ENCODE measurements around the gene TRIM38. TPM values are rescaled to one million over a fixed set of nuclear protein-coding genes. Genes with fewer than 3 reads are reported as not detected.
A peak's percentile ranks its signal among the peaks of the same experiment; 100 is the strongest.

Gene TRIM38
- total RNA-seq, 1 donor from 2014 or later: 15.6 TPM

DNA sequence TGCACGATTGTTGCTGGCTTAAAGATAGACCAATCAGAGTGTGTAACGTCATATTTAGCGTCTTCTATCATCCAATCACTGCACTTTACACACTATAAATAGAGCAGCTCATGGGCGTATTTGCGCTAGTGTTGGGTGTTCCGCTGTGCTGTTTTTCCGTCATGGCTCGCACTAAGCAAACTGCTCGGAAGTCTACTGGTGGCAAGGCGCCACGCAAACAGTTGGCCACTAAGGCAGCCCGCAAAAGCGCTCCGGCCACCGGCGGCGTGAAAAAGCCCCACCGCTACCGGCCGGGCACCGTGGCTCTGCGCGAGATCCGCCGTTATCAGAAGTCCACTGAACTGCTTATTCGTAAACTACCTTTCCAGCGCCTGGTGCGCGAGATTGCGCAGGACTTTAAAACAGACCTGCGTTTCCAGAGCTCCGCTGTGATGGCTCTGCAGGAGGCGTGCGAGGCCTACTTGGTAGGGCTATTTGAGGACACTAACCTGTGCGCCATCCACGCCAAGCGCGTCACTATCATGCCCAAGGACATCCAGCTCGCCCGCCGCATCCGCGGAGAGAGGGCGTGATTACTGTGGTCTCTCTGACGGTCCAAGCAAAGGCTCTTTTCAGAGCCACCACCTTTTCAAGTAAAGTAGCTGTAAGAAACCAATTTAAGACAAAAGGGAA lies 57.9 kb downstream of the TRIM38 start:
- intact Hi-C loops (cut with DNase I): no loop called here
- peak; percentile 91 for DNase-seq (ENCODE audit: low spot score)
- ATAC-seq: peak; percentile 87

GRCh38 chr6:26021001-26021349 lies 58.4 kb downstream of the TRIM38 start:
- intact Hi-C loops (cut with DNase I): no loop called here
- DNase-seq (ENCODE audit: low spot score) (peak; percentile 80), ATAC-seq (peak; percentile 20)

GRCh38 chr6:26021350-26022131 lies 58.9 kb downstream of the TRIM38 start:
- peak; percentile 93 for ATAC-seq
- intact Hi-C loops (cut with DNase I): no loop called here
- peak; percentile 95 for DNase-seq (ENCODE audit: low spot score)

DNA sequence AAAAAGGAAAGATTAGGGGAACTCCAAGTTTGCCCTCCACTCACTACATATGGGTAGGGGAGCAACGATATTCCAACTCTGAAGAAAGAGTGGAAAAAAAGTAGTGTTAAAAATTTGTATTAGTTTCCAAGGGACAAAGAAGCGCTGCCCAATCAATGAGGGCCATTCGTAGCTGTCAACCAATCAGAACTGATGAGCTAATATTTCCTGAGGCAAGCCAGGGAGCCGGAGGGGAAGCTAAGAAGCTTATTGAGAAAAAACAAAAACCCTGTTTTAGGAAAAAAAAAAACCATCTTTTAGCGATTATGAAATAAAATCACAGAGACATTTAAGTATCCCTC lies 59.5 kb downstream of the TRIM38 start:
- intact Hi-C loops (cut with DNase I): no loop called here
- no peak for DNase-seq (ENCODE audit: low spot score)

DNA sequence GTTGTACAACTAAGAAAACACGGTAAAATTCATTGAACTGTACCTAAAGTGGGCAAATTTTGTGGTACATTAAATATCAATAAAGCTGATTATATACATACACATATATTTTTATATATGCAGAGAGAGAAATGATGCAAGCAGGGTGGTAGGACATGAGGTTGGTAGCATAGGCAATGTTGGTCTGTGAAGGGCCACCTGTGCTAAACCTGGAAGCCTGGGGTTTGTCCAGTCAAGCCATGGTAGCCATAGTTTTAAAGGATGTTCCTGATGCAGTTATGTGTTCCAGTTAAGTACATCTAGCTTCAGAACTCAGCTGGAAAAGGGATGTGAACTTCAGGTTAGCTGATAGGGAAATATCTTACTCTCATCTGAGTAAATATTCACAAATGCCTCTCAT lies 60.1 kb downstream of the TRIM38 start:
- ATAC-seq: no peak
- no peak for DNase-seq (ENCODE audit: low spot score)
- intact Hi-C loops (cut with DNase I): no loop called here

More for the DNA sequence above, 59.5 kb downstream of the TRIM38 start:
- ATAC-seq: peak; percentile 69

GRCh38 chr6:26024651-26025046 lies 62.0 kb downstream of the TRIM38 start:
- intact Hi-C loops (cut with DNase I): no loop called here
- ATAC-seq: no peak

GRCh38 chr6:26025047-26025893 lies 62.7 kb downstream of the TRIM38 start:
- DNase-seq (ENCODE audit: low spot score) (no peak), ATAC-seq (no peak)
- intact Hi-C loops (cut with DNase I): no loop called here

More at GRCh38 chr6:26024651-26025046, 62.0 kb downstream of the TRIM38 start:
- no peak for DNase-seq (ENCODE audit: low spot score)

- ATAC-seq (peak; percentile 77), DNase-seq (ENCODE audit: low spot score) (peak; percentile 96)
- intact Hi-C loops (cut with DNase I): no loop called here
Measured at GRCh38 chr6:26025894-26026832, 63.6 kb downstream of the TRIM38 start.

DNA sequence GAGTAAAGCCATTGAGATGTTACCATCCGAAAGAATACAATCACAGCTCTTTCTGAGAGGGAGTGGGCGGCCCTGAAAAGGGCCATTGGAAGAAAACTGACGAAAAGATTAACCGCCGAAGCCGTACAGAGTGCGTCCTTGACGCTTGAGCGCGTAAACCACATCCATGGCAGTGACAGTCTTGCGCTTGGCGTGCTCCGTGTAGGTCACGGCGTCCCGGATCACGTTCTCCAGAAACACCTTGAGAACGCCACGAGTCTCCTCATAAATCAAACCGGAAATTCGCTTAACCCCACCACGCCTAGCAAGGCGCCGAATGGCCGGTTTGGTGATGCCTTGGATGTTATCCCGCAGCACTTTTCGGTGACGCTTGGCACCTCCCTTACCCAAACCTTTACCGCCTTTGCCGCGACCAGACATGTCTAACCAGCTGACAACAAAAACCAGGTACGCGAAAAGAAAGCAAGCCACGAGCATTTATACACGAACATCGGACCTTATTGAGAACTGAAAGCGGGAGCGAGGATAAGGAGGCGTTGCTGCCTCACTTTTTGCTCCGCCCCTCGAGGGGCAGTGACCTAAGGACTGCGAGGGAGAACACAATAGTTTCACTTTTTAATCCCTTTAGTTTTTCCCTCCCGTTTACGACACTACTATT lies 64.4 kb downstream of the TRIM38 start:
- ATAC-seq (peak; percentile 89), DNase-seq (ENCODE audit: low spot score) (peak; percentile 95)
- intact Hi-C loops (cut with DNase I): no loop called here

DNA sequence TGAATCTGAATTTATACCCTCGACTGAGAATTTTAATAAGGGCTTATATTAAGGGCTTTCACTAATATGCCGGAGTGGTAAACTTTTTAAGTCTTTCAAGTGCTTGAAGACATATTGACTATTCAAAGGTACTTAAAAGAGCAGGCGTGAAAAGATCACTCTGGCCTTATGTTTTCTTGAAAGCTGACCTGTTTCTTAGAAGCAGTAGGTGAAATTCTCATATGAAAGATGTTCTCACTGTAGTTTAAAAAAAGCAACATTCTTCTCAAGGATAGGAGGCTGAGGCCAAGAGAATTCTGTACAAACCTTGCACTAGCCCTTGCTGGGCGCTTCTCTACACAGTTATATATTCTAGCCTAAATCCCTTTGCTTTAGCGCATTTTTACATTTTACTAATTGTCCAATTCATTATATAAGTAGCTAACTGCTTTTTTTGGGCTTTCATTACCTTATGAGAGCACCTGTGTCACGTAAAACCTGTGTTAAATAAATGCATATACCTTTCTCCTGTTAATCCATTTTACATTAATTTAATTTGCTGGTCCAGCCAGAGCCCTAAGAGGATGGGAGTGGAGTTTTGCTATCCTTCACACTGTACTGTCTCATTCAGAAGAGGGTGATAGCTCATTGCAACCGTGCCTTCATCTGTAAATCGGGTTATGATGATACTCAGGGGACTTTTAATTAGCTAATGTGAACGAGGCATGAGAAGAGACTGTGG lies 65.0 kb downstream of the TRIM38 start:
- ATAC-seq: no peak
- intact Hi-C loops (cut with DNase I): no loop called here

DNA sequence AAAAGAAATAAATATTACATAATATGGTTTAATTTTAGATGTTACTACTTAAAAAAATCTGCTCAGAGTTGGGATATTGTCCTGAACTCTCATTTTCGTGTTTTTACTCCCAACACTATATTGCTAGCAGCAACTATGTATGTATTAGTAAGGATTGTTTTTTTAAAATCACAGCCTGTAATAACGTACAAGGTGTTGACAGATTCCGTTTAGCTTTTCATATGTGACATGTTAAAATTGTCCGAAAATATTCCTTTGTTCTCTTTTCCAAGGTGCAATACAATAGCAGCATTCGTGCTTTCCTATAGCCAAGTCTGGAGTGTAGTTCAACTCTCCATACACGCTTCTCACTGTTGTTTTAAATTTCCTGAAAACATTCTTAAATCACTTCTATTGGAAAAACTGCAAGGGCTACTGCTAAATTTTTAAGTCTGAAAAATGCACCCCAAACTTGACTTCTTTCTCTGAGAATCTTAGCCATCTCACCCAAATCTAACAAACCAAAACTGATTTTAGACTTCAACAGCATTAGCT lies 65.7 kb downstream of the TRIM38 start:
- intact Hi-C loops (cut with DNase I): no loop called here
- no peak for ATAC-seq

More for the DNA sequence above, 65.0 kb downstream of the TRIM38 start:
- no peak for DNase-seq (ENCODE audit: low spot score)

GRCh38 chr6:26028746-26029569 lies 66.4 kb downstream of the TRIM38 start:
- DNase-seq (ENCODE audit: low spot score) (no peak), ATAC-seq (no peak)
- intact Hi-C loops (cut with DNase I): no loop called here

More for the DNA sequence above, 65.7 kb downstream of the TRIM38 start:
- no peak for DNase-seq (ENCODE audit: low spot score)

DNA sequence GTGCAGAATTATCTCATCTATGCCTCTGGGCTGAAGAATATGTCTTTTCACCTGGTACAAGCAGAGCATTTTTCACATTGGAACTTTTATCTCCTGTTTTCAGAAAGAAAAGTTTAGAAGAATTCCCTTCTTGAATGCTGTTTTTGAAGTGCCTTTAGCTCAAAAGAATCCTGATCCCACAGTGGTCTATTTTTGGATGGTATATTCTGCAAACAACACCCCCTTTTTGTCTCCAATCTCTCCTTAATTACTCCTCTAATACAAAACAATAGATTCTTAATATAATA lies 66.9 kb downstream of the TRIM38 start:
- DNase-seq (ENCODE audit: low spot score) (no peak), ATAC-seq (no peak)
- intact Hi-C loops (cut with DNase I): no loop called here

DNA sequence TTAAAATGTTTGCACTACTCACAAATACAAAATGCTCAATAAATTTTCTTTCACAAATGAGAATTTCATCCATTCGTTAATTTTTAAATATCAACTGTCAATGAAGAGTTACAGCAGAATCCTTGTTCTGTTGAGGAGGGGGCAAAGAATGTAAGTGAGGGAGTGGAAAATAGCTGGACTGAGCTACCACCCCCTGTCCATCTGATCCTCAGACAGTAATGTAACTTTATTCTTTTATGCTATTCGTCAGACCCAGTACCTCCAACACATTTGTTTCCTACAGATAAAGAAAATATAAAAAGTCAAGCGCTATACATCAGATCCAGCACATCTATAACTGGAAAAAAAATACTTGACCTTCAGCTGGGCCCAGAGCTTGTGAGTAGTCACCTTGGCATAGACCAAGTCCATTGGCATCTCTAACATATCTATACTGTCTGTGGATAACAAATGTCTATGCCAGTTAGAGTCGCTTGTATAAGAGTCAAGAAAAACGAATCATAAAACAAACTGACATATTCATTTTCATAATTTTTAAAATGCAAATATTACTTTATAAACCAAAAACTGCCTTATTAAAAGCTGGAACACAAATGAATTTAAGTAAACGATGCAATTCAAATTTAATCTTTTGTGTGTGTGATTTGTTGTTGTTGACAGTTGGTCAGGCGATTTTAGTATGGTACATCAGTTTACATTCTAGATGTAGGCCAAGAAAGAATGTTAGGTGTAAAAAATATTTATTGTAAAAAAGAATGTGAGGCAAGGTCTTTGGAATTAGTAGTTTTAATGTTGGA lies 67.5 kb downstream of the TRIM38 start:
- intact Hi-C loops (cut with DNase I): no loop called here
- ATAC-seq (no peak), DNase-seq (ENCODE audit: low spot score) (no peak)

- intact Hi-C loops (cut with DNase I): no loop called here
- DNase-seq (ENCODE audit: low spot score) (no peak), ATAC-seq (no peak)
Measured at GRCh38 chr6:26030716-26031115, 68.1 kb downstream of the TRIM38 start.

DNA sequence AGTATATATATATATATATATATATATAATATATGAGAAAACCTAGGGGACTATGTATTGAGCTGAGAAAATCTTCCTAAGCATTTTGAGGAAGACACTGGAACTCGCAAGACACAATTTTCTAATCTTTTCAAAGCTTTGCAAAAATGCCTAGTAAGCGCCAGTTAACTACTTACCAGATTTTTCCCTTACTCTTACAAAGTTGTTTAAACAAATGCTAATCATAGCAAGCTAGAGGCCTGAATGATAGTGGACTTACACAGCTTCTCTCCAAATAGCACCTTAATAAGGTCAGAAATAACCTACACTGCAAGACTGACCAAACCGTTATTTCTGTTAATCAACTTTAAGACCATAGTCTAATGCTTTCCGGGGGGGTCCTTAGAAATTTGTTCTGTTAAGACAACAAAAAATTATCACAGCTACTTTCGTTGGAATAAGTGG lies 68.6 kb downstream of the TRIM38 start:
- no peak for DNase-seq (ENCODE audit: low spot score)
- ATAC-seq: no peak
- intact Hi-C loops (cut with DNase I): no loop called here
